22Rv1 (cell line): ENCODE measurements around the gene CYP17A1.

ENCODE experiments used
- ZFX ChIP-seq: fragments of 450-650 bp; IDR thresholded peaks from 2 replicates; pipeline ENCODE4 v1.6.1; 2017; ENCODE audit warnings: antibody characterized with exemption, borderline replicate concordance
- TF ChIP-seq, protein P1 (sequence below): fragments of 450-650 bp; IDR thresholded peaks from 2 replicates; pipeline ENCODE4 v1.5.1; 2017; ENCODE audit warnings: mild to moderate bottlenecking

DNA sequence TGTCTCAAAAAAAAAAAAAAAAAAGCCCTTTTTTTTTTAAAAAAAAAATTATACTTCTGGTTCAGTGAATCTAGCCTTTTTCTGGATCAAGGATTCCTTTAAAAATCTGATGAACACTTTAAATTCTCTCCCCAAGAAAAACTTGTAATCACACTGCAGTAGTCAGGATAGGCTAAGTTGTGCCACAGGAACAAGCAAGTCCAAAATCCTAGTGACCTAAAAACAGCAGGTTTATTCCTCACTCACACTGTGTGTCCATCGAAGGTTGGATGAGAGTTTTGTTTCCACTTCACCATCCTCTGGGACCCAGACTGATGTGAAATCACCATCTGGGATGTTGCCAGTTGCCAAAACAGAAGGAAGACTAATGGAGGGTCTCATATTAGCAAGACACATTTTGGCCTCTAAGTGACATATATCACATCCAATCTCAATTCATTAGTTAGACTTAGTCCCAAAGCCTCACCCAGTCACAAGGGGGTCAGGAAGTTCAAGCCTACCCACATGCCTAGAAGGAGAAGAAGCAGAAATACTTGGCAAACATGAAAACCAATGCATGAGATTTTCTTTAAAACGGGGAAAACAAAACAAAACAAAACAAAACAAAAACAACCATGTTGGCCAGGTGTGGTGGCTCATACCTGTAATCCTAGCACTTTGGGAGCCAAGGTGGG is 32.7 kb downstream of the CYP17A1 start:
- TF ChIP-seq, protein P1, sequence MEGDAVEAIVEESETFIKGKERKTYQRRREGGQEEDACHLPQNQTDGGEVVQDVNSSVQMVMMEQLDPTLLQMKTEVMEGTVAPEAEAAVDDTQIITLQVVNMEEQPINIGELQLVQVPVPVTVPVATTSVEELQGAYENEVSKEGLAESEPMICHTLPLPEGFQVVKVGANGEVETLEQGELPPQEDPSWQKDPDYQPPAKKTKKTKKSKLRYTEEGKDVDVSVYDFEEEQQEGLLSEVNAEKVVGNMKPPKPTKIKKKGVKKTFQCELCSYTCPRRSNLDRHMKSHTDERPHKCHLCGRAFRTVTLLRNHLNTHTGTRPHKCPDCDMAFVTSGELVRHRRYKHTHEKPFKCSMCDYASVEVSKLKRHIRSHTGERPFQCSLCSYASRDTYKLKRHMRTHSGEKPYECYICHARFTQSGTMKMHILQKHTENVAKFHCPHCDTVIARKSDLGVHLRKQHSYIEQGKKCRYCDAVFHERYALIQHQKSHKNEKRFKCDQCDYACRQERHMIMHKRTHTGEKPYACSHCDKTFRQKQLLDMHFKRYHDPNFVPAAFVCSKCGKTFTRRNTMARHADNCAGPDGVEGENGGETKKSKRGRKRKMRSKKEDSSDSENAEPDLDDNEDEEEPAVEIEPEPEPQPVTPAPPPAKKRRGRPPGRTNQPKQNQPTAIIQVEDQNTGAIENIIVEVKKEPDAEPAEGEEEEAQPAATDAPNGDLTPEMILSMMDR, result no peak
- TF ChIP-seq ZFX, result no peak
